Activated naive CD8-positive, alpha-beta T cell treated with anti-CD3 and anti-CD28 coated beads for 36 hours (primary cell): ENCODE results near the gene YDJC. TPM values are rescaled to one million over a fixed set of nuclear protein-coding genes. Genes with fewer than 3 reads are reported as not detected.
"Not testable (repeated sequence)": the region's sequence is repeated elsewhere in the genome, so short reads cannot be mapped to it uniquely, and the experiment has no call there.

Experiments used
- DNase-seq: peaks from one replicate; pipeline ENCODE4 v3.0.0; 2021
- H3K27ac Mint-ChIP-seq: one replicate; pipeline ENCODE4 v1.8.0; 2022; ENCODE audit warnings: mild to moderate bottlenecking, moderate library complexity, mixed read lengths
- H3K27me3 Mint-ChIP-seq: one replicate; pipeline ENCODE4 v1.8.0; 2022; ENCODE audit warnings: mild to moderate bottlenecking, mixed read lengths
- H3K36me3 Mint-ChIP-seq: one replicate; pipeline ENCODE4 v1.8.0; 2021; ENCODE audit warnings: mild to moderate bottlenecking, mixed read lengths
- H3K4me1 Mint-ChIP-seq: one replicate; pipeline ENCODE4 v1.8.0; 2021; ENCODE audit warnings: mixed read lengths
- H3K4me3 Mint-ChIP-seq: one replicate; pipeline ENCODE4 v1.8.0; 2022; ENCODE audit warnings: mild to moderate bottlenecking, moderate library complexity, mixed read lengths
- H3K9me3 Mint-ChIP-seq: one replicate; pipeline ENCODE4 v1.8.0; 2022; ENCODE audit warnings: mixed read lengths
- total RNA-seq, 2 experiments: library from RNA; stranded (reverse); gene quantifications; one replicate each; pipeline ENCODE4 v1.2.3, GENCODE V29; 2021

Gene YDJC
- total RNA-seq, result 10 to 100 TPM; 83.0 to 86.4 TPM

GRCh38 chr22:21629255-21630149 is at the start of gene YDJC:
Gene YDJC (minus strand): TSS chr22:21630022. CDS start chr22:21630014, 8 bp downstream.
- H3K4me3 Mint-ChIP-seq, result peak within 1 kb of the TSS; percentile 90
- peak; percentile 97 for DNase-seq
- no peaks in the 10 kb centered on the region for H3K27me3 Mint-ChIP-seq
- peaks cover 35% of the 10 kb centered on the region for H3K4me1 Mint-ChIP-seq
- peaks cover 25% of the 10 kb centered on the region for H3K36me3 Mint-ChIP-seq
- H3K9me3 Mint-ChIP-seq, result no peaks in the 10 kb centered on the region
- H3K27ac Mint-ChIP-seq, result peak within 1 kb of the TSS; percentile 95

DNA sequence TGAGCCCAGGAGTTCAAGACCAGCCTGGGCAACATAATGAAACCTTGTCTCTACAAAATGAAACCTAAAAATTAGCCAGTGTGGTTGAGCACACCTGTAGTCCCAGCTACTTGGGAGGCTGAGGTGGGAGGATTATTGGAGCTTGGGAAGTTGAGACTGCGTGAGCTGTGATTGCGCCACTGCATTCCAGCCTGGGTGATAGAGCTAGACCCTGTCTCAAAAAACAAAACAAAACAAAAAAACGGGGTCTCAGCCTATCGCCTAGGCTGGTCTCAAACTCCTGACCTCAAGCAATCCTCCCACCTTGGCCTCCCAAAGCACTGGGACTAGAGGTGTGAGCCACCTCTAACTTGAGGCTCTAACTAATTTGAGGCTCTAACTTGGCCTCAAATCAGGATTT is 49.6 kb upstream of the YDJC start:
- no peak for DNase-seq
- Mint-ChIP-seq H3K4me3 (no peak overlapping the region), H3K27ac (no peak overlapping the region), H3K27me3 (no peaks in the 10 kb centered on the region), H3K4me1 (no peaks in the 10 kb centered on the region), H3K9me3 (no peaks in the 10 kb centered on the region), H3K36me3 (peaks cover 18% of the 10 kb centered on the region)

DNA sequence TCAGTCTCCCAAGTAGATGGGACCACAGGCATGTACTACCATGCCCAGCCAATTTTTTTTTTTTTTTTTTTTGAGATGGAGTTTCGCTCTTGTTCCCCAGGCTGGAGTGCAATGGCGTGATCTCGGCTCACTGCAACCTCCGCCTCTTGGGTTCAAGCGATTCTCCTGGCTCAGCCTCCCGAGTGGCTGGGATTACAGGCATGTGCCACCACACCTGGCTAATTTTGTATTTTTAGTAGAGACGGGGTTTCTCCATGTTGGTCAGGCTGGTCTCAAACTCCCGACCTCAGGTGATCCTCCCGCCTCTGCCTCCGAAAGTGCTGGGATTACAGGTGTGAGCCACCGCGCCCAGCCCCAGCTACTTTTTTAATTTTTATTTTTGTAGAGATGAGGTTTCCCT is 49.0 kb upstream of the YDJC start:
- H3K36me3 Mint-ChIP-seq, result peaks cover 20% of the 10 kb centered on the region
- H3K4me1 Mint-ChIP-seq, H3K27ac Mint-ChIP-seq, H3K4me3 Mint-ChIP-seq, DNase-seq, H3K27me3 Mint-ChIP-seq, H3K9me3 Mint-ChIP-seq: not testable (repeated sequence)

GRCh38 chr22:21677606-21678443 is 48.0 kb upstream of the YDJC start:
- no peaks in the 10 kb centered on the region for H3K27me3 Mint-ChIP-seq
- H3K4me1 Mint-ChIP-seq, result no peaks in the 10 kb centered on the region
- H3K36me3 Mint-ChIP-seq, result peaks cover 22% of the 10 kb centered on the region

DNA sequence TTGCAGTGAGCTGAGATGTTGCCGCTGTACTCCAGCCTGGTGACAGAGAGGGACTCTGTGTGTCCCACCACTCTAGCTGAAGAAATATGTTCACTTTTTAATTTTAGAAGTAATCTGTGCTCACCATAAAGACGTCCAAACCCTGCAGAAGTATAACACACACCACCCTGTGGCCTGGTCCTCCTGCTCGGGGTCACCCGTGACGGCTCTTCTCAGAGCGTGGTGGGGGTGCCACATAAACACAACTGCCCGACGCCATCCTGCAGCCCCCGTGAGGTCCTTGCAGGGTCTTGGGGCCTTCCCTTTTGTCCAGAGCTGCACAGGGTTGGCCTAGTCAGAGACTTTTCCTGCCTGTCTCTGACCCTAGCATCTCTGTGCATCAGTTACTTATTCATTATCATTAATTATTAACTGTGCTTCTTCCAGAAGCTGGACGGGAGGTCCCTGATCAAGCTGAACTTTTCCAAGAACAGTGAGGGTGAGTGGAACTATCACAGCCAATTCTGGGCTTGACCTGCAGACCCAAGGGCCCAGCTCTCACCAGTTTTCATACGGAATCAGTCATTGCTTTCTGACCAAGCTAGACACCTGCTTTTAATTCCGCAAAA is 44.9 kb upstream of the YDJC start:
- DNase-seq, result no peak
- H3K36me3 Mint-ChIP-seq, result peaks cover 31% of the 10 kb centered on the region
- H3K9me3 Mint-ChIP-seq, result no peaks in the 10 kb centered on the region
- H3K27me3 Mint-ChIP-seq, result no peaks in the 10 kb centered on the region
- no peak overlapping the region for H3K4me3 Mint-ChIP-seq
- no peak overlapping the region for H3K27ac Mint-ChIP-seq
- H3K4me1 Mint-ChIP-seq, result peaks cover 1% of the 10 kb centered on the region

More at GRCh38 chr22:21677606-21678443, 48.0 kb upstream of the YDJC start:
- no peak overlapping the region for H3K4me3 Mint-ChIP-seq
- no peaks in the 10 kb centered on the region for H3K9me3 Mint-ChIP-seq
- no peak overlapping the region for H3K27ac Mint-ChIP-seq
- DNase-seq, result no peak

- peaks cover 2% of the 10 kb centered on the region for H3K4me1 Mint-ChIP-seq
- H3K27me3 Mint-ChIP-seq, result no peaks in the 10 kb centered on the region
- H3K27ac Mint-ChIP-seq, result no peak overlapping the region
- DNase-seq, result no peak
- no peaks in the 10 kb centered on the region for H3K9me3 Mint-ChIP-seq
- no peak overlapping the region for H3K4me3 Mint-ChIP-seq
- peaks cover 33% of the 10 kb centered on the region for H3K36me3 Mint-ChIP-seq
Observed at GRCh38 chr22:21673534-21674321, 43.9 kb upstream of the YDJC start.

DNA sequence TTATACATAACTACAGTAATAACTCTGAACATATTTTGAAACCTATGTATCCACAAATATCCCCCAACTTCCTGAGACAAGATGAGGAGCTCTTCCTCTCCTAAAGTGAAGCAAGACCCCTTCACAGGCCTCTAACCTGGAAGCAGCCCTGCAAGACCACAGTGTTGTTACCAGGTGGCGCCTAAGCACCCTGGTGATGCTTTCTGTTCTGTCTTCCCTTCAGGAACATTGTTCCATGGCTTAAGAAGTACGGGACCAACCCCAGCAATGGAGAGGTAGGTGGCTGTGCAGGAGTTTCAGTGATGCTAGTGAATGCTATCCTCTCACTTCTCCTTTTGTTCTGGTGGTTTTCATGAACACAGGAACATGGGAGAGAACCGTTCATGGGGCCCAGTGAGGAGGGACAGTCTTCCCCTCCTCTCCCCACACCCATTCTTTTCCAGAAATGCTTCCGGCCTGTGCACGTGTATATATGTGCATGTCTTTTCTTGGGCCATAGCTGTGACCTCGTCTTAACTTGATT is 42.3 kb upstream of the YDJC start:
- Mint-ChIP-seq H3K36me3 (peaks cover 30% of the 10 kb centered on the region), H3K27me3 (no peaks in the 10 kb centered on the region), H3K9me3 (no peaks in the 10 kb centered on the region), H3K27ac (no peak overlapping the region), H3K4me1 (peaks cover 11% of the 10 kb centered on the region), H3K4me3 (no peak overlapping the region)
- no peak for DNase-seq

DNA sequence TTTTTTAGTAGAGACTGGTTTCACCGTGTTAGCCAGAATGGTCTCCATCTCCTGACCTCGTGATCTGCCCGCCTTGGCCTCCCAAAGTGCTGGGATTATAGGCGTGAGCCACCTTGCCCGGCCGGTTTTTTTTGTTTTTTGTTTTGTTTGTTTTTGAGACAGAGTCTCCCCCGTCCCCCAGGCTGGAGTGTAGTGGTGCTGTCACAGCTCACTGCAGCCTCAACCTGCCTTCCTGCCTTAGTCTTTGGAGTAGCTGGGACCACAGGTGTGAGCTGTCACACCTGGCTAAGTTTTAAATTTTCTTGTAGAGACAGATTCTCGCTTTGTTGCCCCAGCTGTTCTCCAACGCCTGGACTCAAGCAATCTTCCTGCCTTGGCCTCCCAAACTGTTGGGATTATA is 39.2 kb upstream of the YDJC start:
- no peaks in the 10 kb centered on the region for H3K9me3 Mint-ChIP-seq

GRCh38 chr22:21666786-21667185 is 37.0 kb upstream of the YDJC start:
- peak overlapping the region; percentile 97 for H3K27ac Mint-ChIP-seq
- H3K9me3 Mint-ChIP-seq, result no peaks in the 10 kb centered on the region
- H3K4me1 Mint-ChIP-seq, result peaks cover 23% of the 10 kb centered on the region
- DNase-seq, result no peak
- peak overlapping the region; percentile 99 for H3K4me3 Mint-ChIP-seq
- no peaks in the 10 kb centered on the region for H3K27me3 Mint-ChIP-seq
- peaks cover 10% of the 10 kb centered on the region for H3K36me3 Mint-ChIP-seq

More for the DNA sequence above, 39.2 kb upstream of the YDJC start:
- no peak overlapping the region for H3K27ac Mint-ChIP-seq
- DNase-seq, result no peak
- H3K4me1 Mint-ChIP-seq, result peaks cover 23% of the 10 kb centered on the region
- H3K27me3 Mint-ChIP-seq, result no peaks in the 10 kb centered on the region
- peaks cover 15% of the 10 kb centered on the region for H3K36me3 Mint-ChIP-seq
- H3K4me3 Mint-ChIP-seq, result no peak overlapping the region

DNA sequence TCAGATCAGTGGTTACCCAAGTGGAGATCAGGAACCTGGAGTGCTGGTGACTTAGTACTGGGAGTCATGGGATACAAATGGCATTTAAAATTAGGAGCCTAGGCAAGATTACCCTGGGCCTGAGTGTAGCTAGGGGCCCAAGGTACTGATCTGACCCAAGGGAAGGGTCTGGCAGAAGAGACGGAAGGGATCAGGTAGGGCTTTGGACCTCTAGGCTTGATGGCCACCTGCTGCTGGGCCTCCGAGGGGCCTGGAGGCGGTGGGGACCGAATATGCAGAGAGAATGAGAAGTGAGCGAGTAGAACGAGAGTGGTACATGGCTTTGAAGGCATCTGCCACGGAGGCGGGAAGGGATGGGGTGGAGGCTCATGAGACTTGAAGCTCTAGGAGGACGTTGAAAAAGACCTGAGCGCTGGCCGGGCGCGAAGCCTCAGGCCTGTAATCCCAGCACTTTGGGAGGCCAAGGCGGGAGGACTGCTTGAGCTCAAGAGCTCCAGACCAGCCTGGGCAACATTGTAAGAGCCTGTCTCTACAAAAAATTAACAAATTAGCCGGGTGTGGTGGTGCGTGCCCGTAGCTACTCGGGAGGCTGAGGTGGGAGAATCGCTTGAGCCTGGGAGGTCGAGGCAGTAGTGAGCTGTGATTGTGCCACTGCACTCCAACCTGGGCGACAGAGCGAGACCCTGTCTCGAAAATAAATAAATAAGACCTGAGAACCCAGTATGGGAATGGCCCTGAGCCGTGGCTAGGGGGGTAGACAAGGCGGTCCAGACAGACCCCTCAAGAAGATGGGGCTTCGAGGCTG is 35.4 kb upstream of the YDJC start:
- peaks cover 4% of the 10 kb centered on the region for H3K36me3 Mint-ChIP-seq
- H3K4me3 Mint-ChIP-seq, result peak overlapping the region; percentile 99
- peaks cover 23% of the 10 kb centered on the region for H3K4me1 Mint-ChIP-seq
- H3K27ac Mint-ChIP-seq, result peak overlapping the region; percentile 97
- no peaks in the 10 kb centered on the region for H3K9me3 Mint-ChIP-seq
- DNase-seq, result no peak
- H3K27me3 Mint-ChIP-seq, result no peaks in the 10 kb centered on the region

DNA sequence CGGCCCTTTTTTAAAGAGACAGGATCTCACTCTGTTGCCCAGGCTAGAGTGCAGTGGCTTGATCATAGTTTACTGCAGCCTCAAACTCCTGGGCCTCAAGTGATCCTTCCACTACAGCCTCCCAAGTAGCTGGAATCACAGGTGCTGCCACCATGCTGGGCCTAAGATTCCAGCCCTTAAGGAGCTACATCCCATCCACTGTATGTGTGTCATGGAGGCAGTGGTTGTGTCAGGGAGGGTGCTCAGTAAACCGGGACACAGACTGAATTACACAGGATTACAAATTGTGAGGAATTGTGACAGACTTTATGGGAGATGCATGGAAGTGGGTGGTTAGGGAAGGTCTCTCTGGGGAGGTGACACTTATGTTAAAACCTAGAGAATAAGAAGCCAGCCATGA is 33.9 kb upstream of the YDJC start:
- H3K36me3 Mint-ChIP-seq, result peaks cover 2% of the 10 kb centered on the region
- H3K27me3 Mint-ChIP-seq, result no peaks in the 10 kb centered on the region
- no peak overlapping the region for H3K4me3 Mint-ChIP-seq
- DNase-seq, result no peak
- peaks cover 21% of the 10 kb centered on the region for H3K4me1 Mint-ChIP-seq
- no peaks in the 10 kb centered on the region for H3K9me3 Mint-ChIP-seq
- H3K27ac Mint-ChIP-seq, result no peak overlapping the region

- H3K27ac Mint-ChIP-seq, result no peak overlapping the region
- H3K27me3 Mint-ChIP-seq, result no peaks in the 10 kb centered on the region
- no peak overlapping the region for H3K4me3 Mint-ChIP-seq
Observed at GRCh38 chr22:21661991-21662390, 32.2 kb upstream of the YDJC start.

GRCh38 chr22:21660904-21661303 is 31.1 kb upstream of the YDJC start:
- peaks cover 5% of the 10 kb centered on the region for H3K36me3 Mint-ChIP-seq
- H3K4me3 Mint-ChIP-seq, result no peak overlapping the region
- no peak overlapping the region for H3K27ac Mint-ChIP-seq
- peaks cover 21% of the 10 kb centered on the region for H3K4me1 Mint-ChIP-seq
- H3K27me3 Mint-ChIP-seq, result no peaks in the 10 kb centered on the region
- DNase-seq, result no peak
- no peaks in the 10 kb centered on the region for H3K9me3 Mint-ChIP-seq

More at GRCh38 chr22:21661991-21662390, 32.2 kb upstream of the YDJC start:
- Mint-ChIP-seq H3K4me1 (peaks cover 14% of the 10 kb centered on the region), H3K36me3 (peaks cover 3% of the 10 kb centered on the region), H3K9me3 (no peaks in the 10 kb centered on the region)
- no peak for DNase-seq
